Sigmoid colon (tissue), 7 donors: Measurements from ENCODE around the gene C1orf21. TPM values are rescaled to one million over a fixed set of nuclear protein-coding genes. Genes with fewer than 3 reads are reported as not detected.
A peak's percentile ranks its signal among the peaks of the same experiment; 100 is the strongest.

Experiments
- DNase-seq: peaks from one replicate; pipeline ENCODE4 v3.0.0-alpha.2; 2019
- H3K27ac ChIP-seq, 4 donors: fragments of 200-600 bp; sonication (generic); one replicate each; pipeline ENCODE4 v1.5.1; 2016 to 2019; ENCODE audit warnings: mild to moderate bottlenecking in 1 of 4
- H3K27me3 ChIP-seq, 3 donors: fragments of 200-600 bp; sonication (generic); one replicate each; pipeline ENCODE4 v1.5.1; 2019; ENCODE audit warnings: mild to moderate bottlenecking in 1 of 3
- H3K36me3 ChIP-seq, 4 donors: fragments of 200-600 bp; sonication (generic); one replicate each; pipeline ENCODE4 v1.5.1; 2016 to 2019
- H3K4me1 ChIP-seq, 4 donors: fragments of 200-600 bp; sonication (generic); one replicate each; pipeline ENCODE4 v1.5.1; 2017 to 2019
- H3K4me3 ChIP-seq, 4 donors: fragments of 200-600 bp; sonication (generic); one replicate each; pipeline ENCODE4 v1.5.1; 2017 to 2019; ENCODE audit warnings: mild to moderate bottlenecking in 2 of 4, moderate library complexity in 1 of 4
- H3K9me3 ChIP-seq, 4 donors: fragments of 200-600 bp in 3 of 4; sonication (generic) in 3 of 4; one replicate each; pipeline versions ENCODE4 v1.5.1 to v1.6.1; 2013 to 2019
- CTCF ChIP-seq, 4 experiments: fragments of 450-650 bp in 3 of 4; fragments of 200-600 bp in 1 of 4; IDR thresholded peaks; one replicate each; pipeline ENCODE4 v1.5.1; 2016 to 2019; ENCODE audit warnings: antibody characterized with exemption in 4 of 4, mild to moderate bottlenecking in 3 of 4, moderate library complexity in 2 of 4
- EP300 ChIP-seq, 4 donors: sonication (generic); formaldehyde crosslinking; IDR thresholded peaks; one replicate each; pipeline ENCODE4 v1.6.1; 2017; ENCODE audit warnings: antibody characterized with exemption in 4 of 4
- POLR2A ChIP-seq, 2 donors: fragments of 450-650 bp; IDR thresholded peaks; one replicate each; pipeline ENCODE4 v1.6.1; 2016; ENCODE audit warnings: antibody characterized with exemption in 2 of 2, mild to moderate bottlenecking in 2 of 2, moderate library complexity in 2 of 2
- POLR2AphosphoS5 ChIP-seq, 4 donors: sonication (generic); formaldehyde crosslinking; IDR thresholded peaks; one replicate each; pipeline ENCODE4 v1.6.1; 2017; ENCODE audit warnings: antibody characterized with exemption in 4 of 4
- WGBS, 2 donors: extraction: QIAGEN DNeasy Blood & Tissue Kit; methylation state at CpG; one replicate each; pipeline ENCODE4 v1.1.7; 2013; 5-methylcytosine and 5-hydroxymethylcytosine counted together
- intact Hi-C: fragments of 100-400 bp; cut with DNase I; formaldehyde crosslinking; loops from one replicate; pipeline ENCODE4 v1.15.1; 2023
- polyA plus RNA-seq, 3 donors: library from polyadenylated mRNA; stranded (reverse); fragments of 200-250 nt; gene quantifications; one replicate each; pipeline ENCODE4 v1.2.3, GENCODE V29; 2013
- total RNA-seq, 4 donors: library from RNA; depleted of rRNA; stranded (reverse); fragments of >200 nt; gene quantifications; one replicate each; pipeline ENCODE4 v1.1.0, GENCODE V29; 2016
- donor health status: healthy with polysubstance abuse.
- donor health status: Bipolar disorder and iron deficiency.
- donor health status: healthy.

The C1orf21 gene
- total and polyA plus RNA-seq, 7 donors = 39.5 to 109 (median 80.0) TPM

GRCh38 chr1:184362876-184363275 is 24.0 kb upstream of the C1orf21 start:
- Histone ChIP-seq H3K4me1 (peaks cover 0 to 22% (median 20%) of the 10 kb centered on the region in 4 donors), H3K9me3 (no peaks in the 10 kb centered on the region), H3K36me3 (no peaks in the 10 kb centered on the region), H3K4me3 (no peak overlapping the region), H3K27ac (peak overlapping the region in 3 of 4 donors; percentile 4 to 56 (median 28)), H3K27me3 (no peaks in the 10 kb centered on the region)
- TF ChIP-seq CTCF (IDR thresholded peaks at IDR 0.05) (no peak), EP300 (IDR thresholded peaks at IDR 0.05) (peak in 2 of 4 donors; percentile 60 to 76), POLR2AphosphoS5 (IDR thresholded peaks at IDR 0.05) (peak; percentile 31 to 60 (median 51))
- intact Hi-C loops = no loop called here
- 25 to 76% methylated on average over 1 of the region's 1 CpG for WGBS, 2 donors
- DNase-seq = no peak

- Histone ChIP-seq H3K9me3 (no peaks in the 10 kb centered on the region), H3K36me3 (no peaks in the 10 kb centered on the region), H3K4me1 (peaks cover 0 to 26% (median 24%) of the 10 kb centered on the region in 4 donors), H3K27ac (no peak overlapping the region), H3K4me3 (no peak overlapping the region), H3K27me3 (no peaks in the 10 kb centered on the region)
- 94 to 97% methylated on average over 2 of the region's 2 CpGs for WGBS, 2 donors
- intact Hi-C loops = loop anchor here (5.0 kb wide), 1 partner anchor 68 kb away; no protein-coding TSS in a partner anchor
- no peak for DNase-seq
- TF ChIP-seq CTCF (IDR thresholded peaks at IDR 0.05) (no peak), POLR2A (IDR thresholded peaks at IDR 0.05) (no peak), POLR2AphosphoS5 (IDR thresholded peaks at IDR 0.05) (no peak), EP300 (IDR thresholded peaks at IDR 0.05) (no peak)
These were observed 21.1 kb upstream of the C1orf21 start for GRCh38 chr1:184365699-184366098.

- Histone ChIP-seq H3K27me3 (no peaks in the 10 kb centered on the region), H3K36me3 (no peaks in the 10 kb centered on the region), H3K4me3 (no peak overlapping the region), H3K9me3 (no peaks in the 10 kb centered on the region), H3K4me1 (peaks cover 0 to 26% (median 24%) of the 10 kb centered on the region in 4 donors), H3K27ac (peak overlapping the region in 3 of 4 donors; percentile 38 to 46 (median 39))
- WGBS, 2 donors = 79 to 89% methylated on average over 11 of the region's 11 CpGs
- TF ChIP-seq POLR2AphosphoS5 (IDR thresholded peaks at IDR 0.05) (peak in 1 of 4 donors; percentile 15), CTCF (IDR thresholded peaks at IDR 0.05) (no peak)
- no peak for DNase-seq
- intact Hi-C loops = loop anchor here (5.0 kb wide), 1 partner anchor 70 kb away; no protein-coding TSS in a partner anchor
These were observed 19.8 kb upstream of the C1orf21 start for GRCh38 chr1:184366997-184367396.

DNA sequence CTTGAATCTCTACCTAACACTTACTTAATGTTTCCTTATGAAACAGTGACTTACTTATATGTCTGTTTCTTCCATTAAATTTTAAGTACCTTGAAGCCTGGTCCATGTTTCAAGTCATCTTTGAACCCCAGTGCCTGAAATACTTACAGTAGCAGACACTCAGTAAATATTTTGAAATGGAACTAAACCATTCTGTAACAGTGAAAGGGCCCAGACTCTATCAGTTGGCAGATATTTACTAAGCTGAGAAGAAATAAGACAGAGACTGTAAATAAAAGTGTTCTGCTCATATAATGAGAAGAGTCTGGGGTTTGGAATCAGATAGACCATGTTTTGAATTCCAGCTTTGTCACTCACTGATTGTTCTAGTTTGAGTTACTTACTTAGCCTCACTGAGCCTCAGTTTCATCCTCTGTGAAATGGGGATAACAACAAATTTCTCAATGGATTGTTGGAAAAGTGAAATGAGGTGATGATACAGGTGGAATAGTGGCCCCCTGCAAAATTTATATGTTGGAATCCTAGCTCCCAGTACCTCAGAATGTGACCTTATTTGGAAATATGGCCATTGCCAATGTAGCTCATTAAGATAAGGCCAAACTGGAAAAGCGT is 19.3 kb upstream of the C1orf21 start:
- no peaks in the 10 kb centered on the region for H3K36me3 ChIP-seq
- no peak for DNase-seq
- peaks cover 0 to 26% (median 24%) of the 10 kb centered on the region in 4 donors for H3K4me1 ChIP-seq
- WGBS, 2 donors = 68 to 77% methylated on average over 1 of the region's 1 CpG
- peak overlapping the region in 3 of 4 donors; percentile 38 to 46 (median 39) for H3K27ac ChIP-seq
- H3K9me3 ChIP-seq = no peaks in the 10 kb centered on the region
- H3K4me3 ChIP-seq = no peak overlapping the region
- TF ChIP-seq EP300 (IDR thresholded peaks at IDR 0.05) = peak in 1 of 4 donors; percentile 78
- no peak for TF ChIP-seq POLR2A (IDR thresholded peaks at IDR 0.05)
- peak in 3 of 4 donors; percentile 54 to 87 (median 69) for TF ChIP-seq POLR2AphosphoS5 (IDR thresholded peaks at IDR 0.05)
- intact Hi-C loops = loop anchor here (5.0 kb wide), 1 partner anchor 70 kb away; no protein-coding TSS in a partner anchor
- no peaks in the 10 kb centered on the region for H3K27me3 ChIP-seq

- Histone ChIP-seq H3K27me3 (no peaks in the 10 kb centered on the region), H3K4me3 (no peak overlapping the region), H3K36me3 (no peaks in the 10 kb centered on the region), H3K27ac (no peak overlapping the region), H3K4me1 (peaks cover 0 to 20% (median 18%) of the 10 kb centered on the region in 4 donors), H3K9me3 (no peaks in the 10 kb centered on the region)
- no peak for TF ChIP-seq EP300 (IDR thresholded peaks at IDR 0.05)
- TF ChIP-seq CTCF (IDR thresholded peaks at IDR 0.05) = no peak
- TF ChIP-seq POLR2AphosphoS5 (IDR thresholded peaks at IDR 0.05) = no peak
- TF ChIP-seq POLR2A (IDR thresholded peaks at IDR 0.05) = no peak
- no peak for DNase-seq
- intact Hi-C loops = loop anchor here (5.0 kb wide), 1 partner anchor 71 kb away; no protein-coding TSS in a partner anchor
- WGBS, 2 donors = 87 to 90% methylated on average over 2 of the region's 2 CpGs
These were observed 18.5 kb upstream of the C1orf21 start for GRCh38 chr1:184368354-184368753.
